ENCODE data around the gene APOBEC4. TPM values are rescaled to one million over a fixed set of nuclear protein-coding genes. Genes with fewer than 3 reads are reported as not detected.

Gene APOBEC4
- total and polyA plus RNA-seq, 2 donors from 2014 or later = not detected

GRCh38 chr1:183675883-183676585 is 22.9 kb upstream of the APOBEC4 start:
- TF ChIP-seq, protein P1, sequence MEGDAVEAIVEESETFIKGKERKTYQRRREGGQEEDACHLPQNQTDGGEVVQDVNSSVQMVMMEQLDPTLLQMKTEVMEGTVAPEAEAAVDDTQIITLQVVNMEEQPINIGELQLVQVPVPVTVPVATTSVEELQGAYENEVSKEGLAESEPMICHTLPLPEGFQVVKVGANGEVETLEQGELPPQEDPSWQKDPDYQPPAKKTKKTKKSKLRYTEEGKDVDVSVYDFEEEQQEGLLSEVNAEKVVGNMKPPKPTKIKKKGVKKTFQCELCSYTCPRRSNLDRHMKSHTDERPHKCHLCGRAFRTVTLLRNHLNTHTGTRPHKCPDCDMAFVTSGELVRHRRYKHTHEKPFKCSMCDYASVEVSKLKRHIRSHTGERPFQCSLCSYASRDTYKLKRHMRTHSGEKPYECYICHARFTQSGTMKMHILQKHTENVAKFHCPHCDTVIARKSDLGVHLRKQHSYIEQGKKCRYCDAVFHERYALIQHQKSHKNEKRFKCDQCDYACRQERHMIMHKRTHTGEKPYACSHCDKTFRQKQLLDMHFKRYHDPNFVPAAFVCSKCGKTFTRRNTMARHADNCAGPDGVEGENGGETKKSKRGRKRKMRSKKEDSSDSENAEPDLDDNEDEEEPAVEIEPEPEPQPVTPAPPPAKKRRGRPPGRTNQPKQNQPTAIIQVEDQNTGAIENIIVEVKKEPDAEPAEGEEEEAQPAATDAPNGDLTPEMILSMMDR (IDR thresholded peaks at IDR 0.05; ENCODE audit: borderline replicate concordance, extremely low read depth, insufficient read depth) = no peak
- no peak for FAIRE-seq
- H3K9ac ChIP-seq (ENCODE audit: low read length in 3 of 3) = no peak overlapping the region
- intact Hi-C loops (cut with DNase I) = no loop called here
- no peaks in the 10 kb centered on the region for H3K9me3 ChIP-seq (ENCODE audit: control insufficient read depth in 2 of 3, insufficient read depth in 1 of 3, low read length in 3 of 3)
- no peaks in the 10 kb centered on the region for H3K36me3 ChIP-seq (ENCODE audit: control insufficient read depth in 2 of 3, insufficient read depth in 3 of 3, low read length in 3 of 3)
- DNase-seq = no peak
- H3K27me3 ChIP-seq (ENCODE audit: control insufficient read depth, insufficient read depth, low read length) = no peaks in the 10 kb centered on the region
- H3K27ac ChIP-seq (ENCODE audit: low read depth in 2 of 2, low read length in 2 of 2) = no peak overlapping the region
- H3K4me3 ChIP-seq (ENCODE audit: low read length in 3 of 3) = no peak overlapping the region
- H3K4me1 ChIP-seq (ENCODE audit: control insufficient read depth in 2 of 3, insufficient read depth in 2 of 3, low read depth in 1 of 3, low read length in 3 of 3) = no peaks in the 10 kb centered on the region

- Histone ChIP-seq H3K9ac (ENCODE audit: low read length in 3 of 3) (no peak overlapping the region), H3K4me1 (ENCODE audit: control insufficient read depth in 2 of 3, insufficient read depth in 2 of 3, low read depth in 1 of 3, low read length in 3 of 3) (no peaks in the 10 kb centered on the region), H3K27me3 (ENCODE audit: control insufficient read depth, insufficient read depth, low read length) (no peaks in the 10 kb centered on the region), H3K4me3 (ENCODE audit: low read length in 3 of 3) (no peak overlapping the region), H3K27ac (ENCODE audit: low read depth in 2 of 2, low read length in 2 of 2) (no peak overlapping the region), H3K36me3 (ENCODE audit: control insufficient read depth in 2 of 3, insufficient read depth in 3 of 3, low read length in 3 of 3) (no peaks in the 10 kb centered on the region), H3K9me3 (ENCODE audit: control insufficient read depth in 2 of 3, insufficient read depth in 1 of 3, low read length in 3 of 3) (no peaks in the 10 kb centered on the region)
- DNase-seq (no peak), FAIRE-seq (no peak)
- intact Hi-C loops (cut with DNase I) = no loop called here
- TF ChIP-seq, protein P1 (IDR thresholded peaks at IDR 0.05; ENCODE audit: borderline replicate concordance, extremely low read depth, insufficient read depth) = no peak
Measured at GRCh38 chr1:183675381-183675780, 22.3 kb upstream of the APOBEC4 start.

DNA sequence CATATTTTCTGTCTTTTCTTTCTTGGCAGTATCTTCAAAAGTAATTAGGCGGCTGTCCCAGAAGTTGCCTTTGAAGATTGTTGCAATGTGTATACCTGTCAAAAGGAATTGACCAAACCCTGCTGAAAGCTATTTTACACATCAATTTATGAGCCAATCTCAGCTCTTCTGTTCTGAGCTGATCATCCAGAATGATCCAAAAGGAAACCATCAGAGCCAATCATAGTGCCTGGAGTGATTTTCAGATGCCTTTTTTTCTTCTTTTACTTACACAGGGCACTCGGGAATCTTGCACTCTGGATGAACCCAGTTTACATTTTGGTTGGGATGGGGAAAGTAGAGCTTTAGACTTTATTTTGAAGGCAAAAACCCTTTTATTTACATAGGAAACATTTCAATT is 21.8 kb upstream of the APOBEC4 start:
- TF ChIP-seq, protein P1 (IDR thresholded peaks at IDR 0.05; ENCODE audit: borderline replicate concordance, extremely low read depth, insufficient read depth) = no peak
- DNase-seq = no peak

GRCh38 chr1:183674339-183674738 is 21.2 kb upstream of the APOBEC4 start:
- intact Hi-C loops (cut with DNase I) = no loop called here
- no peaks in the 10 kb centered on the region for H3K4me1 ChIP-seq (ENCODE audit: control insufficient read depth in 2 of 3, insufficient read depth in 2 of 3, low read depth in 1 of 3, low read length in 3 of 3)
- H3K27ac ChIP-seq (ENCODE audit: low read depth in 2 of 2, low read length in 2 of 2) = no peak overlapping the region
- H3K9me3 ChIP-seq (ENCODE audit: control insufficient read depth in 2 of 3, insufficient read depth in 1 of 3, low read length in 3 of 3) = no peaks in the 10 kb centered on the region
- H3K9ac ChIP-seq (ENCODE audit: low read length in 3 of 3) = no peak overlapping the region
- H3K27me3 ChIP-seq (ENCODE audit: control insufficient read depth, insufficient read depth, low read length) = no peaks in the 10 kb centered on the region
- H3K36me3 ChIP-seq (ENCODE audit: control insufficient read depth in 2 of 3, insufficient read depth in 3 of 3, low read length in 3 of 3) = no peaks in the 10 kb centered on the region
- TF ChIP-seq, protein P1 (IDR thresholded peaks at IDR 0.05; ENCODE audit: borderline replicate concordance, extremely low read depth, insufficient read depth) = no peak
- no peak overlapping the region for H3K4me3 ChIP-seq (ENCODE audit: low read length in 3 of 3)
- DNase-seq (no peak), FAIRE-seq (no peak)

More for the DNA sequence above, 21.8 kb upstream of the APOBEC4 start:
- FAIRE-seq = no peak
- Histone ChIP-seq H3K27ac (ENCODE audit: low read depth in 2 of 2, low read length in 2 of 2) (no peak overlapping the region), H3K27me3 (ENCODE audit: control insufficient read depth, insufficient read depth, low read length) (no peaks in the 10 kb centered on the region), H3K9ac (ENCODE audit: low read length in 3 of 3) (no peak overlapping the region), H3K4me1 (ENCODE audit: control insufficient read depth in 2 of 3, insufficient read depth in 2 of 3, low read depth in 1 of 3, low read length in 3 of 3) (no peaks in the 10 kb centered on the region), H3K4me3 (ENCODE audit: low read length in 3 of 3) (no peak overlapping the region), H3K9me3 (ENCODE audit: control insufficient read depth in 2 of 3, insufficient read depth in 1 of 3, low read length in 3 of 3) (no peaks in the 10 kb centered on the region), H3K36me3 (ENCODE audit: control insufficient read depth in 2 of 3, insufficient read depth in 3 of 3, low read length in 3 of 3) (no peaks in the 10 kb centered on the region)
- intact Hi-C loops (cut with DNase I) = no loop called here

All from kidney (tissue), 14 donors.